ENCODE results near the gene RHEB. TPM values are rescaled to one million over a fixed set of nuclear protein-coding genes. Genes with fewer than 3 reads are reported as not detected.

Gene RHEB
- total and polyA plus RNA-seq, 11 donors, result 81.4 to 155 (median 106) TPM

DNA sequence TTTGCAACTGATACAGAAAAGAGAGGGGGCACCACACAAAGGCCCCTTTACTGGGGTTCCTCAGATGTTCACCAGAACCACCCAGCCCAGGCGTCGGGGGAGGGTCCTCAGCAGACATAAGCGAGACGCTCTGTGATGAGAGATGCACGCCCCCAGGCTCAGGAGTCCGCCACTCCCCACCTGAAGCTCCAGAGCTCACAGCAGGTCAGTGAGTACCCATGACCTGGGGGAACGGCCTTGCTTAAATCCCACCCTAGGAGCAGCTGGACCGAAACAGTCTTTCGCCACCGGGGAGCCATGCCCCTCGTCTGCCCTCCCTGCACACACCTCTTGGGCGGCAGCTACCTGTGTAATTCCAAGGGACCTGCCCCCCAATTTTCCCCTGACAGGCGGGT lies 82.5 kb downstream of the RHEB start:
- TF ChIP-seq, protein P1, sequence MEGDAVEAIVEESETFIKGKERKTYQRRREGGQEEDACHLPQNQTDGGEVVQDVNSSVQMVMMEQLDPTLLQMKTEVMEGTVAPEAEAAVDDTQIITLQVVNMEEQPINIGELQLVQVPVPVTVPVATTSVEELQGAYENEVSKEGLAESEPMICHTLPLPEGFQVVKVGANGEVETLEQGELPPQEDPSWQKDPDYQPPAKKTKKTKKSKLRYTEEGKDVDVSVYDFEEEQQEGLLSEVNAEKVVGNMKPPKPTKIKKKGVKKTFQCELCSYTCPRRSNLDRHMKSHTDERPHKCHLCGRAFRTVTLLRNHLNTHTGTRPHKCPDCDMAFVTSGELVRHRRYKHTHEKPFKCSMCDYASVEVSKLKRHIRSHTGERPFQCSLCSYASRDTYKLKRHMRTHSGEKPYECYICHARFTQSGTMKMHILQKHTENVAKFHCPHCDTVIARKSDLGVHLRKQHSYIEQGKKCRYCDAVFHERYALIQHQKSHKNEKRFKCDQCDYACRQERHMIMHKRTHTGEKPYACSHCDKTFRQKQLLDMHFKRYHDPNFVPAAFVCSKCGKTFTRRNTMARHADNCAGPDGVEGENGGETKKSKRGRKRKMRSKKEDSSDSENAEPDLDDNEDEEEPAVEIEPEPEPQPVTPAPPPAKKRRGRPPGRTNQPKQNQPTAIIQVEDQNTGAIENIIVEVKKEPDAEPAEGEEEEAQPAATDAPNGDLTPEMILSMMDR (IDR thresholded peaks at IDR 0.05), result no peak
- no peak for TF ChIP-seq POLR2A (IDR thresholded peaks at IDR 0.05)

DNA sequence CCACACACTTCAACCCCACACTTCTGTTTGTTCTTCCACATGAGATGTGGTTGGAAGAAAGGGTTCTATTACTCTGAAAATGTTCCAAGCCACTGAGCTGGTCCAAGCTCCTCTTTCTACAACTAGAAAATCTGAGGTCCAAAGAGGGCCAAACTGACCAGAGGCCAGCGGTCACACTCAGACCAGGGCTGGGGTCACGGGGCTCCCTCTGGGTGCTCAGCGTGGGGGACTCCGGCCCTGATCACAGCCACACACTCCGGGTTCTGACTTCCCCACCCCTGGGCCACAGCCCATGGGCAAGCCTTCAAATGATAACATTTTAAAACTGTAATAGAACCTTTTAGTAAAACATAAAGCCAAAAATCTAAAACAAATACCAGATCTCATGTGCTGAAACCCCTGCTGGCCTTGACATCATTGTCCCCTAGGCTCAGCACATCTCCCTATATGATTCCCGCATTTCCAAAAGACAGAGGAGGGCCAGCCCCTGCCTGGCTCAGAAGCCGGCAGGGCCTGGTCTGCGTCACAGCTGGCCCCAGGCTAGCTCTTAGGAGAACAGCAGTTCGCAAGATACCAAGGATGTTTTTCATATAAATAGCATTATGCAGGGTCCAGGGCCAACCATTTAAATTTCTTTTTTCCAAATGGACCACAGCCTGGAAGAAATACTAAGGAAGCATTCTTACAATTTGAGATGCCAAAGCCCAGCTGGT lies 83.1 kb downstream of the RHEB start:
- Histone ChIP-seq H3K27ac (peak overlapping the region in 5 of 12 donors; percentile 30 to 62 (median 48)), H3K4me1 (peaks cover 0 to 18% (median 9%) of the 10 kb centered on the region in 12 donors), H3K36me3 (no peaks in the 10 kb centered on the region), H3K27me3 (peaks cover 0 to 32% (median 6%) of the 10 kb centered on the region in 9 donors), H3K9me3 (no peaks in the 10 kb centered on the region), H3K4me3 (no peak overlapping the region)
- intact Hi-C loops (cut with DNase I), result loop anchor here in 2 of 10 donors (10.0 kb wide), 1 partner anchor 52 kb away; no protein-coding TSS in a partner anchor
- WGBS, 4 donors, result 58 to 69% (median 66%) methylated on average over 9 of the region's 9 CpGs
- DNase-seq (peak in 1 of 5 donors; percentile 64), ATAC-seq (peak in 2 of 4 donors; percentile 53 to 57)
- TF ChIP-seq POLR2A (IDR thresholded peaks at IDR 0.05), result no peak
- TF ChIP-seq, protein P1 (IDR thresholded peaks at IDR 0.05), result no peak

More for the DNA sequence above, 82.5 kb downstream of the RHEB start:
- no peak for DNase-seq
- H3K9me3 ChIP-seq, result no peaks in the 10 kb centered on the region
- peak overlapping the region in 2 of 12 donors; percentile 24 to 62 for H3K27ac ChIP-seq
- 89 to 95% (median 91%) methylated on average over 7 to 13 of the region's 13 CpGs for WGBS, 4 donors
- no peaks in the 10 kb centered on the region for H3K36me3 ChIP-seq
- no peak overlapping the region for H3K4me3 ChIP-seq
- intact Hi-C loops (cut with DNase I), result loop anchor here in 2 of 10 donors (10.0 kb wide), 1 partner anchor 52 kb away; no protein-coding TSS in a partner anchor
- ATAC-seq, result no peak
- peaks cover 0 to 32% (median 6%) of the 10 kb centered on the region in 9 donors for H3K27me3 ChIP-seq
- H3K4me1 ChIP-seq, result peaks cover 0 to 18% (median 9%) of the 10 kb centered on the region in 12 donors

DNA sequence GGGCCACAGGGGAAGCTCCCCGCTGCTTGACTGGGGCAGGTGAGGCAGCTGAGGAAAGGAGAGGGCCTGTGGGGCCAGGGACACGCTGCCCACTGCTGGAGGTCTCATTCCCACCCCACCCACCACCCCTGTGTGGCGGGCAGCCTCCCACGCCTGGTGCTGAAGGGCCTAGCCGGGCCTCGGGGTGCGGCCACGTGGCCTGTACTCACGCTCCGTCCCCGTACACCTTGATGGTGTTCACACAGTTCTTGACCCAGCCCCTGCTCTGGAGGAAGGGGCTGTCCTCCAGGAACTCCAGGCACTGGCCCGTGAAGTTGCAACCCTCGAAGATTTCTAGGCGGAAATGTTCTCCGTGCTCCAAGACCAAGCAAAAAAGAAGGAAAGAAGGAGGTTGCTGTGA lies 83.7 kb downstream of the RHEB start:
- DNase-seq, result no peak
- Histone ChIP-seq H3K27ac (peak overlapping the region in 3 of 12 donors; percentile 47 to 62 (median 61)), H3K36me3 (no peaks in the 10 kb centered on the region), H3K9me3 (no peaks in the 10 kb centered on the region), H3K4me1 (peaks cover 0 to 16% (median 9%) of the 10 kb centered on the region in 12 donors), H3K27me3 (peaks cover 0 to 32% (median 6%) of the 10 kb centered on the region in 9 donors), H3K4me3 (no peak overlapping the region)
- ATAC-seq, result no peak
- no peak for TF ChIP-seq POLR2A (IDR thresholded peaks at IDR 0.05)
- TF ChIP-seq, protein P1 (IDR thresholded peaks at IDR 0.05), result no peak
- intact Hi-C loops (cut with DNase I), result loop anchor here in 2 of 10 donors (10.0 kb wide), 1 partner anchor 51 kb away; no protein-coding TSS in a partner anchor
- 84 to 94% (median 93%) methylated on average over 14 to 15 of the region's 15 CpGs for WGBS, 4 donors

Measured in heart left ventricle (tissue), 16 donors.